SK-N-SH treated with all-trans-retinoic acid at 6 μM for 48 hours (cell line): ENCODE measurements around the gene ZNF618.

Experiments used
- ATAC-seq: fragments of 200-7000 bp; cut with Tn5 transposase; 3 replicates; pipeline ENCODE4 v1.9.1; 2020; ENCODE audit warnings: mild to moderate bottlenecking, moderate library complexity
- ARNTL ChIP-seq: fragments of 450-650 bp; formaldehyde crosslinking; IDR thresholded peaks from 2 replicates; pipeline ENCODE4 v1.5.0; 2020; ENCODE audit warnings: low read depth, mild to moderate bottlenecking, moderate library complexity, borderline replicate concordance
- BACH2 ChIP-seq: fragments of 250-450 bp; sonication (Bioruptor Pico); IDR thresholded peaks from 2 replicates; pipeline ENCODE4 v1.9.0; 2021; ENCODE audit warnings: mild to moderate bottlenecking, borderline replicate concordance
- CREB5 ChIP-seq: fragments of 250-450 bp; sonication (Bioruptor Pico); IDR thresholded peaks from 2 replicates; pipeline ENCODE4 v1.5.1; 2020; ENCODE audit warnings: low read depth, mild to moderate bottlenecking, moderate library complexity
- CSDC2 ChIP-seq: fragments of 250-450 bp; sonication (Bioruptor Pico); IDR thresholded peaks from 2 replicates; pipeline ENCODE4 v1.5.0; 2020; ENCODE audit warnings: mild to moderate bottlenecking, moderate library complexity
- CSRNP3 ChIP-seq: fragments of 250-450 bp; sonication (Bioruptor Pico); IDR thresholded peaks from 2 replicates; pipeline ENCODE4 v1.5.1; 2021; ENCODE audit warnings: mild to moderate bottlenecking, moderate library complexity
- ESRRG ChIP-seq: fragments of 250-450 bp; sonication (Bioruptor Pico); IDR thresholded peaks from 2 replicates; pipeline ENCODE4 v1.6.1; 2021; ENCODE audit warnings: mild to moderate bottlenecking
- GLIS3 ChIP-seq: fragments of 250-450 bp; sonication (Bioruptor Pico); IDR thresholded peaks from 2 replicates; pipeline ENCODE4 v1.5.0; 2020; ENCODE audit warnings: mild to moderate bottlenecking, moderate library complexity
- ISL1 ChIP-seq: fragments of 250-450 bp; sonication (Bioruptor Pico); IDR thresholded peaks from 2 replicates; pipeline ENCODE4 v2.1.2; 2022; ENCODE audit warnings: mild to moderate bottlenecking, moderate library complexity
- OSR1 ChIP-seq: fragments of 250-450 bp; sonication (Bioruptor Pico); IDR thresholded peaks from 2 replicates; pipeline ENCODE4 v1.8.0; 2022; ENCODE audit warnings: moderate library complexity, mild to moderate bottlenecking, inconsistent platforms
- PATZ1 ChIP-seq: fragments of 250-450 bp; sonication (Bioruptor Pico); IDR thresholded peaks from 2 replicates; pipeline ENCODE4 v1.8.0; 2020; ENCODE audit warnings: mild to moderate bottlenecking, moderate library complexity, borderline replicate concordance
- POU6F1 ChIP-seq: fragments of 250-450 bp; sonication (Bioruptor Pico); IDR thresholded peaks from 2 replicates; pipeline ENCODE4 v1.8.0; 2021; ENCODE audit warnings: low read depth, mild to moderate bottlenecking, moderate library complexity, borderline replicate concordance
- PPARA ChIP-seq: fragments of 250-450 bp; sonication (Bioruptor Pico); IDR thresholded peaks from 2 replicates; pipeline ENCODE4 v1.5.0; 2020; ENCODE audit warnings: mild to moderate bottlenecking, borderline replicate concordance
- SNAI2 ChIP-seq: fragments of 250-450 bp; sonication (Bioruptor Pico); IDR thresholded peaks from 2 replicates; pipeline ENCODE4 v1.5.0; 2020; ENCODE audit warnings: mild to moderate bottlenecking, moderate library complexity
- TCF4 ChIP-seq: fragments of 250-450 bp; sonication (Bioruptor Pico); IDR thresholded peaks from 2 replicates; pipeline ENCODE4 v1.8.0; 2021; ENCODE audit warnings: mild to moderate bottlenecking, moderate library complexity, borderline replicate concordance
- TOX ChIP-seq: fragments of 250-450 bp; sonication (Bioruptor Pico); IDR thresholded peaks from 2 replicates; pipeline ENCODE4 v1.8.0; 2021; ENCODE audit warnings: mild to moderate bottlenecking, moderate library complexity, borderline replicate concordance
- TSHZ2 ChIP-seq: fragments of 250-450 bp; sonication (Bioruptor Pico); IDR thresholded peaks from 2 replicates; pipeline ENCODE4 v1.5.0; 2020; ENCODE audit warnings: mild to moderate bottlenecking, moderate library complexity
- ZC3H10 ChIP-seq: fragments of 250-450 bp; sonication (Bioruptor Pico); IDR thresholded peaks from 2 replicates; pipeline ENCODE4 v1.5.1; 2021; ENCODE audit warnings: mild to moderate bottlenecking, moderate library complexity
- ZFP3 ChIP-seq: fragments of 250-450 bp; sonication (Bioruptor Pico); IDR thresholded peaks from 2 replicates; pipeline ENCODE4 v1.5.0; 2020; ENCODE audit warnings: mild to moderate bottlenecking, moderate library complexity
- ZFP30 ChIP-seq: fragments of 450-650 bp; formaldehyde crosslinking; IDR thresholded peaks from 2 replicates; pipeline ENCODE4 v1.5.0; 2022; ENCODE audit warnings: mild to moderate bottlenecking, moderate library complexity
- ZNF565 ChIP-seq: fragments of 450-650 bp; formaldehyde crosslinking; conservative IDR thresholded peaks from 2 replicates; pipeline ENCODE4 v1.5.0; 2020; ENCODE audit warnings: low read depth, mild to moderate bottlenecking, moderate library complexity
- ZNF70 ChIP-seq: fragments of 450-650 bp; formaldehyde crosslinking; IDR thresholded peaks from 2 replicates; pipeline ENCODE4 v1.5.0; 2020; ENCODE audit warnings: mild to moderate bottlenecking, moderate library complexity
- ZNF8 ChIP-seq: fragments of 450-650 bp; formaldehyde crosslinking; IDR thresholded peaks from 2 replicates; pipeline ENCODE4 v1.5.0; 2020; ENCODE audit warnings: mild to moderate bottlenecking, moderate library complexity

The ZNF618 gene

GRCh38 chr9:113901221-113901688, 25.1 kb downstream of the ZNF618 start:
- TF ChIP-seq CSRNP3 (CRISPR knock-in tag) (no peak), TOX (no peak), ISL1 (CRISPR knock-in tag) (no peak), TSHZ2 (no peak), SNAI2 (CRISPR knock-in tag) (no peak), ZFP3 (CRISPR knock-in tag) (no peak), CREB5 (CRISPR knock-in tag) (no peak), ARNTL (CRISPR knock-in tag) (no peak), PATZ1 (CRISPR knock-in tag) (no peak), ESRRG (CRISPR knock-in tag) (no peak), ZNF565 (no peak), CSDC2 (CRISPR knock-in tag) (no peak), PPARA (CRISPR knock-in tag) (no peak), ZFP30 (no peak), TCF4 (CRISPR knock-in tag) (no peak), GLIS3 (no peak), OSR1 (CRISPR knock-in tag) (no peak), ZNF70 (no peak), ZC3H10 (CRISPR knock-in tag) (no peak), BACH2 (CRISPR knock-in tag) (no peak)
- ATAC-seq: no peak

- no peak for ATAC-seq
- TF ChIP-seq ZC3H10 (CRISPR knock-in tag): no peak
- no peak for TF ChIP-seq TCF4 (CRISPR knock-in tag)
- no peak for TF ChIP-seq OSR1 (CRISPR knock-in tag)
- TF ChIP-seq CSDC2 (CRISPR knock-in tag): no peak
- TF ChIP-seq CREB5 (CRISPR knock-in tag): no peak
- TF ChIP-seq POU6F1 (CRISPR knock-in tag): no peak
- no peak for TF ChIP-seq PPARA (CRISPR knock-in tag)
- TF ChIP-seq ZNF8 (CRISPR knock-in tag): no peak
- TF ChIP-seq ISL1 (CRISPR knock-in tag): no peak
- TF ChIP-seq ARNTL (CRISPR knock-in tag): no peak
- TF ChIP-seq GLIS3: no peak
Measured at GRCh38 chr9:113903514-113904077, 27.5 kb downstream of the ZNF618 start.
